ENCODE results near the gene STK38L. TPM values are rescaled to one million over a fixed set of nuclear protein-coding genes. Genes with fewer than 3 reads are reported as not detected.

Gene STK38L
- total and polyA plus RNA-seq, 2 of the 8 experiments (the other 6 are each of a cell fraction or from before 2014, with no cell fraction given): 8.1 to 63.6 TPM

DNA sequence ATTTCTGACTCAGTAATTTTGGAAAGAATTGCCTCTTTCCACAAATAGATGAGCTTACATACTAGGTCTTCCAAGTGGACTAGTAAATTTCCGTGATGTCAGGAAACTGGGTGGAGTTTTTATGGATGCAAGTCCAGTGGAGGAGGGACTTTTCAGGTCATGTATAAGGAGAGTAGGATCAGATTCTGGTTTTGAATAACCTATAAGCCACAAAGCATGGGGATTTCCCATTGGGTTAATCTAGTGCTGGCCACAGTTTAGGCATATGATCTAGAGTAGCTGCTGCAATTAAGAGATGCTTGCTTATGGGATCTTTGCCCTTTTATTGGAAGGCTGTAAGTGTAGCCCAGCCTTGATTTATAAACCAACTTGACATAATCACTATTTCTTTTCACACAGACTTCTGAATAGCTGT, 33.8 kb downstream of the STK38L start:
- H4K8ac ChIP-seq (ENCODE audit: extremely low read depth, insufficient read depth, low read length): no peak overlapping the region
- H4K91ac ChIP-seq (replicated peaks; ENCODE audit: insufficient read length, low read length): no peak overlapping the region
- FAIRE-seq: no peak
- H3K4me2 ChIP-seq (ENCODE audit: insufficient read depth in 1 of 2, low read depth in 2 of 2, low read length in 2 of 2): peak overlapping the region; percentile 34 to 49; a peak in 2 of 4 replicates
- 92% methylated on average over 1 of the region's 1 CpG; no CpG with 5 or more reads in 1 of the 2 experiments for WGBS, 2 experiments (ENCODE audit: extremely low coverage in 1 of 2, insufficient coverage in 1 of 2, insufficient read length in 1 of 2, insufficient replicate concordance in 2 of 2, low coverage in 1 of 2, low lambda C conversion rate in 2 of 2, missing lambda C conversion rate in 1 of 2)
- H2AK5ac ChIP-seq (ENCODE audit: low read depth, low read length): no peak overlapping the region
- no peak overlapping the region for H3K23ac ChIP-seq (ENCODE audit: insufficient read length)
- TF ChIP-seq SP1 (IDR thresholded peaks at IDR 0.05; ENCODE audit: low read depth, low read length) (no peak), TCF12 (IDR thresholded peaks at IDR 0.05; ENCODE audit: low read depth, low read length) (no peak), TAF1 (IDR thresholded peaks at IDR 0.05; ENCODE audit: low read depth, low read length) (no peak), CEBPB (IDR thresholded peaks at IDR 0.05; ENCODE audit: low read depth, low read length) (no peak)
- H2AFZ ChIP-seq (ENCODE audit: low read length): no peak overlapping the region
- no peaks in the 10 kb centered on the region for H3K9me3 ChIP-seq (ENCODE audit: insufficient read depth in 2 of 2, low read depth in 1 of 2, low read length in 1 of 2)
- DNase-seq (ENCODE audit: low read depth in 1 of 2, low spot score in 2 of 2): no peak
- H3K79me1 ChIP-seq (ENCODE audit: low read depth, low read length): no peaks in the 10 kb centered on the region
- H3K14ac ChIP-seq (ENCODE audit: insufficient read length): no peak overlapping the region
- H2BK15ac ChIP-seq (ENCODE audit: low read length): no peak overlapping the region
- no peak overlapping the region for H2BK20ac ChIP-seq (ENCODE audit: low read length)
- H3K4ac ChIP-seq (replicated peaks; ENCODE audit: insufficient read length, low read depth, low read length): no peak overlapping the region
- H2BK5ac ChIP-seq (ENCODE audit: low read depth, low read length): no peak overlapping the region
- CTCF ChIA-PET (ENCODE audit: partially characterized antibody): interaction anchor here (0.8 to 1.3 kb wide), 6 partner anchors 9 to 648 kb away, joined by 3 to 5 read pairs (median 3); no protein-coding TSS in a partner anchor
- H3K56ac ChIP-seq (replicated peaks; ENCODE audit: insufficient read length, low read depth, low read length): no peak overlapping the region
- H4K20me1 ChIP-seq (replicated peaks in 1 of 2; ENCODE audit: control insufficient read depth in 1 of 2, insufficient read depth in 2 of 2, low read length in 2 of 2): no peaks in the 10 kb centered on the region
- H2BK120ac ChIP-seq (replicated peaks; ENCODE audit: low read depth, low read length): no peak overlapping the region
- no peak overlapping the region for H3K9ac ChIP-seq (replicated peaks in 1 of 4; ENCODE audit: extremely low read depth in 1 of 4, low read depth in 3 of 4, low read length in 3 of 4)
- H3K36me3 ChIP-seq (ENCODE audit: control insufficient read depth in 2 of 4, insufficient read depth in 4 of 4, low read length in 3 of 4): no peaks in the 10 kb centered on the region
- no peaks in the 10 kb centered on the region for H3K27me3 ChIP-seq (replicated peaks in 1 of 4; ENCODE audit: control insufficient read depth in 3 of 4, extremely low read depth in 1 of 4, insufficient read depth in 3 of 4, low read length in 3 of 4)
- H2BK12ac ChIP-seq (ENCODE audit: low read depth, low read length): no peak overlapping the region
- H4K5ac ChIP-seq (ENCODE audit: insufficient read length, low read depth, low read length): no peak overlapping the region
- H3K23me2 ChIP-seq (ENCODE audit: low read depth, low read length): no peaks in the 10 kb centered on the region; the same call in 1 of the 2 replicates
- POLR2A ChIA-PET (ENCODE audit: partially characterized antibody): no interaction called here
- H3K4me1 ChIP-seq (replicated peaks in 1 of 4; ENCODE audit: control insufficient read depth in 3 of 4, insufficient read depth in 4 of 4, low read length in 3 of 4): peaks cover 0 to 18% (median 10%) of the 10 kb centered on the region in 4 experiments; a peak in 5 of 7 replicates
- 0 out of 2 replicates have a peak overlapping the region, but pooled peaks have one; percentile 21 for H3K27ac ChIP-seq (ENCODE audit: low read depth, low read length)
- peak overlapping the region in 1 of 4 experiments; percentile 11; a peak in 1 of 8 replicates for H3K4me3 ChIP-seq (ENCODE audit: extremely low read depth in 1 of 4, insufficient read depth in 2 of 4, low read depth in 3 of 4, low read length in 4 of 4)
- H3K79me2 ChIP-seq (ENCODE audit: control insufficient read depth in 1 of 2, insufficient read depth in 2 of 2, low read length in 2 of 2): peaks cover 0 to 41% of the 10 kb centered on the region in 2 experiments; a peak in 3 of 4 replicates
- no peak overlapping the region for H3K18ac ChIP-seq (ENCODE audit: extremely low read depth, low read length)

Measured in H1 (cell line).